GM20000 (cell line): ENCODE measurements around the gene METTL8.

ENCODE experiments used
- DNase-seq: peaks from one replicate; pipeline ENCODE4 v3.0.0; 2012; ENCODE audit warnings: low spot score
- TF ChIP-seq, protein P1 (sequence below): IDR thresholded peaks from 2 replicates; pipeline ENCODE4 v1.5.1; 2012; ENCODE audit warnings: mild to moderate bottlenecking, control low read depth; ENCODE audit errors: extremely low read depth, missing control alignments

The METTL8 gene

DNA sequence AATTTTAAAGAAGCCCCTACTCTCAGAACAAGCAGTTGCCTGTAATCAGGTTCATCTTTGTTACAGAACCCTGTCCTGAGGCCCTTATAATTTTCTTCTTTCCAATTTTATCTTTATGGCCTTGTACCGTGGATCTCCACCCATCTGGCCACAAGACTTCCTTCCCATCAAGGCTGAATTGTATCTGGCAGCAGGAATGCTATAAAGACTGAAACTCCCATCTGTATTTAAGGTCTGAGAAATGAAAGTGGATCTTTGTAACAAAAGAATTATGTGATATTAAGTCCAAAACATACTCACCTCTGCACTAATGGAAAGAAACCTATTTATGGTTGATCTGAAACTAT, 91.8 kb downstream of the METTL8 start:
- DNase-seq: no peak
- TF ChIP-seq, protein P1, sequence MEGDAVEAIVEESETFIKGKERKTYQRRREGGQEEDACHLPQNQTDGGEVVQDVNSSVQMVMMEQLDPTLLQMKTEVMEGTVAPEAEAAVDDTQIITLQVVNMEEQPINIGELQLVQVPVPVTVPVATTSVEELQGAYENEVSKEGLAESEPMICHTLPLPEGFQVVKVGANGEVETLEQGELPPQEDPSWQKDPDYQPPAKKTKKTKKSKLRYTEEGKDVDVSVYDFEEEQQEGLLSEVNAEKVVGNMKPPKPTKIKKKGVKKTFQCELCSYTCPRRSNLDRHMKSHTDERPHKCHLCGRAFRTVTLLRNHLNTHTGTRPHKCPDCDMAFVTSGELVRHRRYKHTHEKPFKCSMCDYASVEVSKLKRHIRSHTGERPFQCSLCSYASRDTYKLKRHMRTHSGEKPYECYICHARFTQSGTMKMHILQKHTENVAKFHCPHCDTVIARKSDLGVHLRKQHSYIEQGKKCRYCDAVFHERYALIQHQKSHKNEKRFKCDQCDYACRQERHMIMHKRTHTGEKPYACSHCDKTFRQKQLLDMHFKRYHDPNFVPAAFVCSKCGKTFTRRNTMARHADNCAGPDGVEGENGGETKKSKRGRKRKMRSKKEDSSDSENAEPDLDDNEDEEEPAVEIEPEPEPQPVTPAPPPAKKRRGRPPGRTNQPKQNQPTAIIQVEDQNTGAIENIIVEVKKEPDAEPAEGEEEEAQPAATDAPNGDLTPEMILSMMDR: no peak

DNA sequence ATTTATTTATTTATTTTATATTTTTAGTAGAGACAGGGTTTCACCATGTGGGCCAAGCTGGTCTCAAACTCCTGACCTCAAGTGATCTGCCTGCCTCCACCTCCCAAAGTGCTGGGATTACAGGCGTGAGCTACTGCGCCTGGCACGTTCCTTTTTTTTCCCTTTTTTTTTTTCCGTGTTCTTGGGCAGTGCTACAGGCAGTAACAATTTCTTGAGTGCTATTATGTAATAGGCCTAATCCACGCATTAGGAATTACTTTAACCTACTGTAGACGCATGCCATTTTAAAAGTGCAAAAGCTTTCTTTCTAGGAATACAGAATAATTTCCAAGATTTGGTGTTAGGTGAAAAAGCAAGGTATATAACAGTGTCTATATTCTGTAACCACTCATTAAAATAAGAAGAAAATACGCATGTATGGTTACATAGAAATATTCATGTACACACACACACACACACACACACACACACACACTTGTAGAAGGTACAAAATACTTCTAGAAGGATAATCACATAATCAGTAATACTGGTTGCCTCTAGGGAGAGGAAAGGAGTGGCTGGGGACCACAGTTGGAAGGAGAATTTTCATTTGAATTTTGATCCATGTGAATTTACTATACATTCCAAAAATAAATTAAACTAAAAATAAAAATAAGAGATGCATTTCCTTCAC, 92.3 kb downstream of the METTL8 start:
- TF ChIP-seq, protein P1: no peak
- DNase-seq: no peak

DNA sequence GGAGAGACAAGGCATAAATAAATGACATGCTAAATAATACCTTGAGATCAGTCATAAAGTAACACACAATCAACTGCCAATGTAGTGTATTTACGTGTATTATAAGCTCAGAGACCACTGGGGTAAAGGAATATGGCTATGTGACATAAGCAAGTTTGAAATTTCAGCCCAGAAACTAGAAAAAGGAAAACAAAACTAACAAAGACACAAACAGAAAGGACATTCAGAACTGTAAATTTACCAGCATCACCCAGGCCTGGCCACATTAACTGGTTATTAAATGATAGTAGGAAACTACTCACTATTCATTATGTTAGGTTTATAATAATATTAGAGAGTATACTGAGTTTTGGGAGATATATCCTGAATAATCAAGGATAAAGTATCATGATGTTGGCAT, 98.8 kb downstream of the METTL8 start:
- no peak for DNase-seq
- TF ChIP-seq, protein P1: no peak

DNA sequence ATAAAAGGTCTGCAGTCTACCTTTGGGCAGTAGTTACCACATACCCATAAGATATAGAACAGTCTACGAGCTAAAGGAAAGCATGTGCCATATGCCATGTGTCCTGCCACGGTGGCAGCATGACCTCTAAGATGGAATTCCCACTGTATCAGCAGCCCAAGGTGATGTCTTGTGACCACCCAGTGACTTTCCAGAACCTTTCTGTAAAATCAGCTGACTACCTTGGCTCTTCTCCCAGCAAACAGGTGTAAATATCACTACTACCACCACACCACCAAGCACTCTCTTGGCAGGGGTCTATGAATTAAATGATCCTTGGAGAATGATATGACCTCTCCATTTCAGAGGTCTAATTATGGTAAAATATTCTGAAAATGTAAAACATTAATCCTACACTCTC, 99.6 kb downstream of the METTL8 start:
- no peak for DNase-seq
- TF ChIP-seq, protein P1: no peak

DNA sequence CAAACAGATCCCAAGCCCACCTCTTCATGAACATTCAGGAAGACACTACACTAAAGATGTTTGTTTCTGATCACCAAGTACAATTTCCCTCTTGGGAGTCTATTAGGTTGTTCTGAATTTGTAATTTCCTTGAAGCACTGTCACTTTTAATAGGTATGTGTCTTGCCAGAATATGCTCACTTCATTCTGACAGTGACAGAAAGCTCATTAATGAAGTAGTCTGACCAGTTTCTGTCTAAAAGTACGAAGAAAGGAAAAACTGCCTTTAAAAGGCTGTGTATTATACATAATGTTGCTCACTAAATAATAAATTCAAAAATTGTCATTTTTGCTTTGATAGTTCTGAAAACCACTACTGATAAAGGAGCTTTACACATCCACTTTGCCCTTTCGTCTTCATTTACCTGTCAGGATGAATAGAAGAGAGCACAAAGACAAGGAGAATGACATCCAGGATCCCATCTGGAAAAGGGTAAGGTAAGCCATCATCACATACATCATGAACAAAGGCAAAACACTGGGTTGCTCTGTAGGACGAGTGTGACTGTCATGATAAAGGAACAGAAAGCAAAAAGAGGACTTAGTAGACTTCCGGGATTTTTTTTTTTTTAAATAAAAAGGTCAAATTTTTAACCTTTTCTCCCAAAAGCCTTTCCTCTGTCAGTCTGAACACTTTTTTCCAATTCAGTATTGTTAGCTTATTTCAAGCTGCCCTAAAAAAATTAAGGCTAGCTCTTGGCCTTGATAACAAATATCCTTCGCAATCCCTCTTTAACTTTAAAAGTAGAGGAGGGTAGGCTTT, 103.4 kb downstream of the METTL8 start:
- no peak for DNase-seq
- TF ChIP-seq, protein P1: no peak

DNA sequence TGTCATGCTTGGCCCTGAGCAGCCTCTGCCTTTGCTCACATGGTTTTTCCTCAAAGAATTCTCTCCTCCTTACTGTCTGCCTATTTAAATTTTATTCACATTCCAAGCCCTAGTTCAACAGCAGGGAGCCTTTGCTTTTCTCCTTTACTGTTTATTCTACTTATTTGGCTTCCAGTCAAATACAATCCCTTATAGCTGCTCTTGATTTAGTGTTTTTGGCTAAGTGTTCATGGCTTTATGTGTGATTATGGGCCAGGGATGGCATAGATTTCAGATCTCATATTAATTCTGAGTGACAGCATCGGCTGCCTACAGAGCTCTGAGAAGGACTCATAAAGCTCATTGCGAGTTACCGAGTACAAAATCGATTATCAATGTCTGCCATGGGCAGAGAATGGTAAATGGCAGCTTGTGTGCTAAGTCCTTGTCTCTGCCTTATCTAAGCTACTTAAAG, 106.7 kb downstream of the METTL8 start:
- no peak for DNase-seq
- TF ChIP-seq, protein P1: no peak

DNA sequence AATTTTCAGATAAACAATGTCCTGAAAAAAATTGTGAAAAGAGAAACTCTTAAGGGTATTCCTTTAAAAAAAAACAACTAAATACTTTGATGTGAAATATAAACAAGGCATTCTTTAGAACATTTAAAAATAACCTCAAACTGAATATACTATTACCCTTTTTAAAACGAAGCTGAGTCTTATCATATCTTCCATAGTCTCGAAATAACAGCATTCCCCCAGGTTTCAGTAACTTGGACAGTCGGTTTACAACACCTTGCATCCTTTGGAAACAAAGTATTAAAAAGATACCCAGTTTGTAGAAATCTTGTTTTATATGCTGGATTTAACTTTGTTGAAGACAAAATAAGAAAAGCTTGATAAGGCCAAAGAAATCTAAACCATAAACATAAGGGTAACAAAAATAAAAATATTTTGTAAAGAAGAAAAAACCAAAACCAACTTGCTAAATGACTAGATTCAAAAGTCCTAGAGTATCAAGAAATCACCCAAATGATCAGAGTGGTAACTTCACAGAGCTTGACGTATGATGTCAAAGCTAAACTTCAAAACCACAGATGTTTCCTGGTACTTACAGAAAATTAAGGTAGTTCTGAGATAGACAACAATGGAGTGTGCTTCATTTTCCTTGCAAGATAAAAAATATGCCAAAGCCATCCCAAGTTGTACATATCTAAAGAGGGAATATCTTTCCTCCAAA, 107.8 kb downstream of the METTL8 start:
- no peak for DNase-seq

More for the DNA sequence above, 107.8 kb downstream of the METTL8 start:
- TF ChIP-seq, protein P1: no peak
